GM18505 (cell line): ENCODE results near the gene PITX3.
"Not testable (repeated sequence)": the region's sequence is repeated elsewhere in the genome, so short reads cannot be mapped to it uniquely, and the experiment has no call there.

Experiments used
- ATAC-seq: cut with Tn5 transposase; IDR thresholded peaks from one replicate; pipeline ENCODE4 v1.9.1; 2021; ENCODE audit not compliant: unreplicated experiment
- POLR2A ChIP-seq: IDR thresholded peaks from 4 replicates; pipeline ENCODE4 v1.6.1; 2011; ENCODE audit warnings: borderline replicate concordance; ENCODE audit not compliant: insufficient read depth, insufficient read length; ENCODE audit errors: extremely low read depth

Gene PITX3

DNA sequence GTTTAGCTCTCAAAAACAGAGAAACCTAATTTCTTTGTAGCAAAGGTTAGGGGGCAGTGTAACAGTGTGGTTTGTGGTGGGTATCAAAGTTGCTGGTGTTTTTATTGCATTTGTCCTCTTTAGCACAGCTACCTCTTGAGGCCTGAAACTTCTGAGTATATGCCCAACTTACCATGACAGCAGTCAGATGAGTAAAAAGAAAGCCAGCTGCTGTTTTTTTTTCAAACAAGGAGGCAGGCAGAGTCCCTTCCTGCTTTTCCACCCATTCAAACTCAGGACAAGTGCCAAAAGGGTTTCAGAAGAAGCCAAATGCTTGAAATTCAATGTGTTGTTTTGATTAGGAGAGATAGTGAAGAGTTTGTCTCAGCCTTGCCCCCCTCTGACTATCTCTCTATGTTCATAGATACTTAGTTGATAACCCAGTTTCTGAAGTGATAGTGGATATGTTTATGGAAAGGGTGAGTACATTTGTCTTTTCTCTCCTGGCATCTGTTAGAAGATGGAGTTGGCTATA, 27.1 kb upstream of the PITX3 start:
- no peak for TF ChIP-seq POLR2A
- ATAC-seq: no peak

- ATAC-seq: no peak
- no peak for TF ChIP-seq POLR2A
Observed at GRCh38 chr10:102267748-102268147, 26.4 kb upstream of the PITX3 start.

DNA sequence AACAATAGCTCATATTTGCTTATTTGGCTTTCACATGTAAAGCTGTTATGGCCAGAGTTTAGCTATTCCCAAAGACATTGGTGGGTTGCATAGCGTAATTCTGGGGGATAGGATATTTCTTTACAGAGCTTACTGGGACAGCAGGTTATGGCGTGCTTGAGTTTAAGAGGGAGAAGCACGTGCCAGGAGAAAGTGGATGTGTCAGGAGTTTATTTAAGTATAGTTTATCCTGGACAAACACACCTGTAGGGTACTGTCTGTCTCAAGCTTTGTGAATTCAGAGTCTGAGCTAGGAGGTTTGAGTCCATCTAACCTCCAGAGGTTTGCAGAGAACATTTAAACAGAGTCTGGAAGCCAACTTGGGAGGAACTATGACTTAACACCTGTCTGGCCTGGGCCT, 25.4 kb upstream of the PITX3 start:
- TF ChIP-seq POLR2A: no peak

GRCh38 chr10:102264371-102264770, 23.1 kb upstream of the PITX3 start:
- no peak for ATAC-seq
- no peak for TF ChIP-seq POLR2A

More for the DNA sequence above, 25.4 kb upstream of the PITX3 start:
- no peak for ATAC-seq

DNA sequence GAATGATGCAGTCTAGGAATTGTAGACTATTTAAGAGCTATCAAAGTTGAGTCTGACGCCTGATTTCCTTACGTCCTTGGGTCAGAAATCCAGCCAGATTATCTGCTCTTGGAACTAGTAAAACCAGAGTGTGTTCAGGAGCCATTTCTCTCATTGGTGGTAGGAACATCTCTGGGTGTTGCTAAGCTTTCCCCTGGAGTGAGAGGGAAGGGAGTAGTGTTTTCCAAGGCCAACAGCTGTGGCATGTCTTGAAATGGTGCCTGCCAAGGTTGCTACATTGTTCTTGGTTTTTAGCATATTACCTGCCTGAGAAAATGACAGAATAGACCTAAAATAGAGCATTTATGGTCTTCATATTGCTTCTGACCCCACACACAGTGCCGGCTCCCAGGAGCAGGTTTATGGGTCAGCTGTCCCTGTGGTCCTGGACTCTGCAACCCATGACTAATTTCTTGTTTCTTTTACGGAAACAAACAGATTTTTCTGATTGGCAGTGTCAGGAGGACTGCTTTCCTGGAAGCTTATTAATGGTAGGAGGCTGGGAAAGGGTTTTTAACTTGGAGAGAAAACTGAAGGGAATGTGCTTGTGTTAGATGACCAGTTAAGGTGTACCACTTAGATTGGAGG, 21.5 kb upstream of the PITX3 start:
- no peak for TF ChIP-seq POLR2A
- no peak for ATAC-seq

DNA sequence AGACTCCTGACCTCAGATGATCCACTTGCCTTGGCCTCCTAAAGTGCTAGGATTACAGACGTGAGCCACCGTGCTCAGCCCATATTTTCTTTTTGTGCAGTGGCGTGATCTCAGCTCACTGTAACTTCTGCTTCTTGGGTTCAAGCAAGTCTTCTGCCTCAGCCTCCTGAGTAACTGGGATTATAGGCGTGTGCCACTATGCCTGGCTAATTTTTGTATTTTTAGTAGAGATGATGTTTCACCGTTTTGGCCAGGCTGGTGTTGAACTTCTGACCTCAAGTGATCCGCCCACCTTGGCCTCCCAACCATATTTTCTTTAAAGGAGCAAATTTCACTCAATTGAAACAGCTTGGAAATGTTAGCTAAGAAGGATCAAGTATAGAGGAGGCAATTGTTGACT, 20.5 kb upstream of the PITX3 start:
- TF ChIP-seq POLR2A: no peak
- ATAC-seq: no peak

DNA sequence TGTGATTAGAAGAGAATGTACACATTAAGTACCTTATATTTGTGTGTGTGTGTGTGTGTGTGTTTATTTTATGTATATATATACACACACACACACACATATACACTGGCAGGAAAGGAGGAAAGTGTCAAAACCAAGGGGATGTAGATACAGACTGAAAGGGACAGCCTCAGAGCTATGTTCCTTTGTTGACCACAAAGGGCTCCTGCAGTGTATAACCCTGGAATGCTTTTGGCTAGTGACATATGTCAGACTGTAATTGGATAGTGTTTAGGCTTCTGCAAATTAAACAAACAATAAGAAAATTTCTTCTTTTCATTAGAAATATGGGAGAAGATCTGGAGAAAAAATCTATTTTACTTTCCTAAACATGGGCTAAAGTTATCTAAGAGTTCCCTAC, 19.9 kb upstream of the PITX3 start:
- no peak for ATAC-seq

GRCh38 chr10:102255404-102255803, 14.1 kb upstream of the PITX3 start:
- no peak for TF ChIP-seq POLR2A
- ATAC-seq: no peak

More for the DNA sequence above, 19.9 kb upstream of the PITX3 start:
- TF ChIP-seq POLR2A: no peak

GRCh38 chr10:102254426-102254825, 13.1 kb upstream of the PITX3 start:
- no peak for ATAC-seq
- TF ChIP-seq POLR2A: no peak

- not testable (repeated sequence) for ATAC-seq
Observed at GRCh38 chr10:102252508-102252907, 11.2 kb upstream of the PITX3 start.

- TF ChIP-seq POLR2A: no peak
- ATAC-seq: no peak
Observed at GRCh38 chr10:102247734-102248133, 6.4 kb upstream of the PITX3 start.

- no peak for TF ChIP-seq POLR2A
- ATAC-seq: no peak
Observed at GRCh38 chr10:102246261-102246660, 4.9 kb upstream of the PITX3 start.

GRCh38 chr10:102245932-102246251, 4.6 kb upstream of the PITX3 start:
- TF ChIP-seq POLR2A: no peak
- no peak for ATAC-seq

GRCh38 chr10:102245082-102245931, 4.0 kb upstream of the PITX3 start, which contains the start of gene GBF1:
Gene GBF1, plus strand, starts transcription at chr10:102245532. Its CDS starts 13,407 bp downstream, at chr10:102258939.
- TF ChIP-seq POLR2A: peak; percentile 93
- ATAC-seq: peak; percentile 84
